Neuronal stem cell (in vitro differentiated cells): ENCODE measurements around the gene DYRK3.

Experiments
- DNase-seq: peaks from one replicate; pipeline ENCODE4 v3.0.0-alpha.2; 2013; ENCODE audit warnings: low spot score
- H2AFZ ChIP-seq: one replicate; pipeline ENCODE4 v1.6.1; 2013; ENCODE audit warnings: mild to moderate bottlenecking, low read length, inconsistent platforms
- H2AK5ac ChIP-seq: 2 replicates; pipeline ENCODE4 v1.6.1; 2013; ENCODE audit warnings: low read depth, mild to moderate bottlenecking, inconsistent platforms, low read length, moderate library complexity, mixed read lengths
- H2BK120ac ChIP-seq: 2 replicates; pipeline ENCODE4 v1.6.1; 2013; ENCODE audit warnings: low read depth, mild to moderate bottlenecking, inconsistent platforms, low read length, moderate library complexity, mixed read lengths
- H2BK12ac ChIP-seq: one replicate; pipeline ENCODE4 v1.6.1; 2013; ENCODE audit warnings: low read length, inconsistent platforms
- H2BK15ac ChIP-seq: 2 replicates; pipeline ENCODE4 v1.6.1; 2013; ENCODE audit warnings: mild to moderate bottlenecking, low read length, inconsistent platforms, mixed read lengths
- H2BK5ac ChIP-seq: one replicate; pipeline ENCODE4 v1.6.1; 2013; ENCODE audit warnings: inconsistent platforms, mild to moderate bottlenecking, low read length, moderate library complexity
- H3K14ac ChIP-seq: one replicate; pipeline ENCODE4 v1.6.1; 2013; ENCODE audit warnings: low read length, inconsistent platforms
- H3K18ac ChIP-seq: 2 replicates; pipeline ENCODE4 v1.6.1; 2013; ENCODE audit warnings: low read length, inconsistent platforms
- H3K23ac ChIP-seq: 2 replicates; pipeline ENCODE4 v1.6.1; 2013; ENCODE audit warnings: low read depth, mild to moderate bottlenecking, mixed read lengths, low read length, inconsistent platforms; ENCODE audit not compliant: poor library complexity
- H3K27ac ChIP-seq: replicated peaks from 3 replicates; pipeline ENCODE4 v1.5.1; 2013; ENCODE audit warnings: low read length, inconsistent platforms
- H3K27me3 ChIP-seq, 3 experiments: 2 replicates each; pipeline ENCODE4 v1.6.1; 2013; ENCODE audit warnings: low read length in 3 of 3, mild to moderate bottlenecking in 2 of 3, inconsistent platforms in 1 of 3, low read depth in 1 of 3, mixed read lengths in 1 of 3, moderate library complexity in 1 of 3; ENCODE audit not compliant: control insufficient read depth in 3 of 3, insufficient read depth in 3 of 3
- H3K36me3 ChIP-seq, 2 donors: replicated peaks in 1 of 2; 2 replicates each; pipeline ENCODE4 v1.6.1; 2013; ENCODE audit warnings: low read length in 2 of 2; ENCODE audit not compliant: control insufficient read depth in 2 of 2, insufficient read depth in 2 of 2
- H3K4ac ChIP-seq: 2 replicates; pipeline ENCODE4 v1.6.1; 2013; ENCODE audit warnings: inconsistent platforms, mild to moderate bottlenecking, low read length, moderate library complexity
- H3K4me1 ChIP-seq, 2 donors: 1 replicate in 1 of 2; 2 replicates in 1 of 2; pipeline ENCODE4 v1.6.1; 2013; ENCODE audit warnings: low read length in 2 of 2, low read depth in 1 of 2; ENCODE audit not compliant: control insufficient read depth in 2 of 2, insufficient read depth in 1 of 2
- H3K4me2 ChIP-seq: one replicate; pipeline ENCODE4 v1.6.1; 2013; ENCODE audit warnings: mild to moderate bottlenecking, low read length, inconsistent platforms; ENCODE audit not compliant: insufficient read depth, poor library complexity, severe bottlenecking
- H3K4me3 ChIP-seq, 2 donors: 2 replicates each; pipeline ENCODE4 v1.5.1; 2013; ENCODE audit warnings: low read length in 2 of 2, mild to moderate bottlenecking in 2 of 2, inconsistent platforms in 1 of 2, moderate library complexity in 1 of 2
- H3K79me1 ChIP-seq: one replicate; pipeline ENCODE4 v1.6.1; 2013; ENCODE audit warnings: low read depth, mild to moderate bottlenecking, inconsistent platforms, low read length, moderate library complexity
- H3K9ac ChIP-seq: one replicate; pipeline ENCODE4 v1.6.1; 2013; ENCODE audit warnings: mild to moderate bottlenecking, low read depth, low read length, inconsistent platforms; ENCODE audit not compliant: poor library complexity
- H3K9me3 ChIP-seq, 2 donors: replicated peaks in 1 of 2; 2 replicates each; pipeline versions ENCODE3 to v1.6.1; 2013; ENCODE audit warnings: low read length in 2 of 2, mild to moderate bottlenecking in 2 of 2, inconsistent platforms in 1 of 2, low read depth in 1 of 2, mixed read lengths in 1 of 2, moderate library complexity in 1 of 2; ENCODE audit not compliant: control insufficient read depth in 2 of 2, insufficient read depth in 1 of 2
- H4K8ac ChIP-seq: one replicate; pipeline ENCODE4 v1.6.1; 2013; ENCODE audit warnings: low read depth, mild to moderate bottlenecking, inconsistent platforms, low read length, moderate library complexity
- H4K91ac ChIP-seq: one replicate; pipeline ENCODE4 v1.6.1; 2013; ENCODE audit warnings: low read length, low read depth, mild to moderate bottlenecking, inconsistent platforms; ENCODE audit not compliant: poor library complexity
- WGBS, 2 donors: extraction: QIAGEN DNeasy Blood & Tissue Kit; methylation state at CpG; one replicate each; pipeline ENCODE4 v1.1.7; 2013; ENCODE audit warnings: missing lambda C conversion rate in 2 of 2, mixed read lengths in 1 of 2; ENCODE audit not compliant: insufficient read length in 2 of 2, insufficient replicate concordance in 1 of 2; ENCODE audit errors: extremely low coverage in 2 of 2; 5-methylcytosine and 5-hydroxymethylcytosine counted together

DYRK3 gene

DNA sequence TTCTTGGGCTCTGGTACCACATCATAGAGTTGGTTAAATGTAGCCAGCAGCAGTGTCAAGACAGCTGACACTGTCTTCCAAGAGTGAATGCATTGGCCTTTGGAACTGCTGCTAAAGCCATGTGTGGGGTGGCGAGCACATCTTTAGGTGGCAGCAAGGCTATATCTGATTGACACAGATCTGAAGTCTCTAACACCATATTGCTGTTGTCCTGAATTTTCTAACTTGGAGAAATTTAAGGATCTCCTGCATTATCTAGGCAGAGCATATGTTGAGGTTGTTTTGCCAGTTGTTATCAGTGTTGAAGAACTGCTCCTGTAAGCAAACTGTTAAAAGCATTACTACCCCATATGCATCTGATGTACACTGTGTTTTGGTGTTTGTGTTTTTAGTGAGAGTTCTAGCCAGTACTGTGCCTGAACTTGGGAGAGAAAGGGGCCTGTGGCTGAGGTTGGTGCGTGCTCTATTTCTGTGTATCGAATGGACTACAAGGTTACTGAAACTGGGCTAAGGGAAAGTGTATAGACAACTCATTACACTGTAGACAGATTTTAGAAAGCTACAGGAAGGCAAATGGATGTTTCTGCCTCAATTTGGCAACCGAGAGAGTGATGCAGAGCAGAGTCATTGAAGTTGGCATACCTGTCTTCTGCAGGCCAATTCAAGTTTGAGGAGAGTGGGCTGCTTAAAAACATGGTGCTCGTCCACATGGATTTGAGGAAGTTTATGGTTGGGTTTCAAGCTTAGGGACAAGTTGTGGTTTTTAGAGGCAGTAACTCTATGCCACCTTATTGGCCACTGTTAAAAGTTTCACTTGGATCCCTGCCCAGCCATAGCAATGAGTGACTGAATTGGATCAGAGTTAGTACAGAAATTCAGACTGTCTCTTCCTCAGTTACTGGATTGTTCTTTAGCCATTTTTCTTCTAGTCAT lies 16.9 kb downstream of the DYRK3 start:
- H2BK5ac ChIP-seq: no peak overlapping the region
- no peak overlapping the region for H2AFZ ChIP-seq
- no peak overlapping the region for H3K23ac ChIP-seq
- no peak overlapping the region for H3K14ac ChIP-seq
- no peak for DNase-seq
- no peak overlapping the region for H2AK5ac ChIP-seq
- no peak overlapping the region for H3K4me2 ChIP-seq
- no peak overlapping the region for H2BK15ac ChIP-seq
- no peak overlapping the region for H3K4me3 ChIP-seq
- H3K9me3 ChIP-seq: no peaks in the 10 kb centered on the region
- H3K4ac ChIP-seq: no peak overlapping the region
- H3K4me1 ChIP-seq: peaks cover 3 to 12% of the 10 kb centered on the region in 2 donors
- no peak overlapping the region for H3K27ac ChIP-seq
- H3K27me3 ChIP-seq: peaks cover 0 to 3% (median 0%) of the 10 kb centered on the region in 3 experiments
- no peak overlapping the region for H3K9ac ChIP-seq
- no peaks in the 10 kb centered on the region for H3K79me1 ChIP-seq
- no peak overlapping the region for H4K91ac ChIP-seq
- peaks cover 15 to 16% of the 10 kb centered on the region in 2 donors for H3K36me3 ChIP-seq
- WGBS, 2 donors: no CpG with 5 or more reads among the region's 5 CpGs
- no peak overlapping the region for H2BK120ac ChIP-seq
- H4K8ac ChIP-seq: no peak overlapping the region
- no peak overlapping the region for H3K18ac ChIP-seq
- H2BK12ac ChIP-seq: no peak overlapping the region

DNA sequence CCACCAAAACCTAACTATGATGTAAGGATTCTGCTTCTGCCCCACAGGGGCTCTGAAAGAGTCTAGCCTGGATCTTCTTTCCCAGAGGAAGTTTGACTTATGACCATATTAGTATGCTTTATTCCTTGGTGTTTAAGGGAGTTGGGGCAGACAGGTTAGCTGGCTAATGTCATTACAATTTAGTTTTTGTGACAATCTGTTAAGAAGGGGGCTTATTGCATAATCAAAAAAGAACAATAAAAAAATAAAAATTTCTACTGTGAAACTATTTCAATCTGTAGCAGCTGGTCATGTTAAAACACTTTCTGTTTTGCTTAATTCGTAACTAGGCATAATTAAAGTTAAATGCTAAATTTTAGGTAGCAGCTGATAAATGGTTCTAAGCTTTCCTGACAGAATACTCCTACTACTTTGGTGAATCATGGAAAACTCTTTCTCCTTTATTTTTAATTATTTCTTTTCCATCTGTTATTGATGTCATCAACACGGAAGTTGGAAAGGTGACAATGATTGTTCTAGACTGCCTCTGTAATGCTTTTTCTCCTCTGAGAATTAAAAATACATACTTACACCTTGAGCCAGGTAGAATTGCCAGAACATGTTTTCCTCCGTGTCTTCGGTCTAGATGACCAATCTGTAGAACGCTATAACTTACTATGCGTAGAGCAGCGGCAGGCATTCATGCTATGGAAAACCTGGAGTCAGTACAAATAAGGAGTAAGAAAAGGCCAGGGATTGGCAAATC lies 18.6 kb downstream of the DYRK3 start:
- no peak for DNase-seq
- Histone ChIP-seq H4K8ac (no peak overlapping the region), H3K27ac (no peak overlapping the region), H3K36me3 (peaks cover 0 to 5% of the 10 kb centered on the region in 2 donors), H3K4me1 (peaks cover 11 to 12% of the 10 kb centered on the region in 2 donors), H2BK120ac (no peak overlapping the region), H3K9me3 (no peaks in the 10 kb centered on the region), H2BK15ac (no peak overlapping the region), H3K18ac (no peak overlapping the region), H3K4me3 (no peak overlapping the region), H2AFZ (no peak overlapping the region), H3K9ac (no peak overlapping the region), H3K27me3 (peaks cover 0 to 13% (median 0%) of the 10 kb centered on the region in 3 experiments), H2AK5ac (no peak overlapping the region), H3K4me2 (no peak overlapping the region), H3K79me1 (no peaks in the 10 kb centered on the region), H2BK12ac (no peak overlapping the region), H4K91ac (no peak overlapping the region), H3K23ac (no peak overlapping the region), H3K14ac (no peak overlapping the region), H3K4ac (no peak overlapping the region), H2BK5ac (no peak overlapping the region)
- no CpG with 5 or more reads among the region's 7 CpGs for WGBS, 2 donors

DNA sequence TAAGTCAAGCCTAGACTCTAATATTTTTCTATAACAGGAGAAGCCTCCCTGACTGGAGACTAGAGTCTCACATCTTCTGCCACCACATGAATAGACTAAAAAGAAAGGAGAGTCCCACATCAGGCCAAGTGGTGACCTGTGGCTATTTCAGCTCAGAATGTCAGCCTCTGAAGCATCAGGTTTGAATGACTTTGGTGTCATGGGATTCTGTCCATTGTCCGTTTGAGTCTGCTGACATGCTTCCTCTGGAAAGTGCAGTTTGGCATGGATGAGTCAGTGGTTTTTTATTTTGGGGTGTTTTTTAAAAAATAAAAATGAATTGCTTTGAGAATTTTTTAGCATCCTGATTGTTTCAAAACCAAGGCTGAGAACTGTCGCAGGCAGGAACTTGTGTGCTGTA lies 19.5 kb downstream of the DYRK3 start:
- DNase-seq: no peak
- H4K8ac ChIP-seq: no peak overlapping the region
- H3K4me3 ChIP-seq: no peak overlapping the region
- H3K79me1 ChIP-seq: no peaks in the 10 kb centered on the region
- H3K4me2 ChIP-seq: no peak overlapping the region
- H3K9me3 ChIP-seq: no peaks in the 10 kb centered on the region
- no peak overlapping the region for H3K14ac ChIP-seq
- H4K91ac ChIP-seq: no peak overlapping the region
- no peak overlapping the region for H3K18ac ChIP-seq
- H3K4me1 ChIP-seq: peaks cover 12 to 15% of the 10 kb centered on the region in 2 donors
- H2AK5ac ChIP-seq: no peak overlapping the region
- no peak overlapping the region for H3K9ac ChIP-seq
- no peak overlapping the region for H3K4ac ChIP-seq
- H3K27me3 ChIP-seq: peaks cover 0 to 15% (median 0%) of the 10 kb centered on the region in 3 experiments
- no peak overlapping the region for H3K27ac ChIP-seq
- H2BK15ac ChIP-seq: no peak overlapping the region
- H2BK5ac ChIP-seq: no peak overlapping the region
- H3K23ac ChIP-seq: no peak overlapping the region
- H2BK120ac ChIP-seq: no peak overlapping the region
- H2BK12ac ChIP-seq: no peak overlapping the region
- peak overlapping the region; percentile 15 for H2AFZ ChIP-seq
- peaks cover 0 to 2% of the 10 kb centered on the region in 2 donors for H3K36me3 ChIP-seq
- no CpG with 5 or more reads among the region's 2 CpGs for WGBS, 2 donors

DNA sequence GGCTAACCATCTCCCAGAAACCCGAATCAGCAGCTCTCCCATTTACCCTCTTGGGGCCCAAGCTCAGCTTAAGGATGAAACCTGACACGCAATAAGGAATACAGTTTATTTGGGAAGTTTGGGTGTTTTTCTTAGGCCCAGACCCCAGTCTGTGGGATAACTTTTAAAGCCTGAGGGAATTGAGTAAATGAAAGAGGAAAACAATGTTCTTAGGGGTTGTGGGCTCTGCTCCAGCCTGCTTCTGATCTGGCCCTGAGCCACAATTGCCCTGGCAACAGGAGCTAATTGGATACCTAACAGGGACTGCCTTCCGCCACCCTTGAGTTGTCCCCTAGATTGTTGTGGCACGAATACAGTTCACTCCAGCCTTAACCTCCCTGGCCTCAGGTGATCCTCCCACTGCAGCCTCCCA lies 20.1 kb downstream of the DYRK3 start:
- H4K91ac ChIP-seq: no peak overlapping the region
- no peak overlapping the region for H3K4ac ChIP-seq

More for the DNA sequence above, 20.1 kb downstream of the DYRK3 start:
- Histone ChIP-seq H3K4me2 (no peak overlapping the region), H3K23ac (no peak overlapping the region), H3K36me3 (peaks cover 0 to 2% of the 10 kb centered on the region in 2 donors), H3K18ac (no peak overlapping the region), H2BK5ac (no peak overlapping the region), H3K27me3 (peaks cover 0 to 16% (median 0%) of the 10 kb centered on the region in 3 experiments), H3K9ac (no peak overlapping the region), H3K27ac (no peak overlapping the region), H3K4me1 (peaks cover 12 to 15% of the 10 kb centered on the region in 2 donors), H4K8ac (no peak overlapping the region), H2BK120ac (no peak overlapping the region), H2BK12ac (no peak overlapping the region), H3K4me3 (no peak overlapping the region), H2BK15ac (no peak overlapping the region), H3K9me3 (no peaks in the 10 kb centered on the region), H2AFZ (peak overlapping the region; percentile 15), H3K14ac (no peak overlapping the region), H3K79me1 (no peaks in the 10 kb centered on the region), H2AK5ac (no peak overlapping the region)
- no peak for DNase-seq
- WGBS, 2 donors: no CpG with 5 or more reads among the region's 4 CpGs
